Stimulated activated CD4-positive, alpha-beta T cell treated with anti-CD3 and anti-CD28 coated beads, Interleukin-12 subunit alpha, Interleukin-12 subunit beta, amount 100 ng/mL, for 24 hours (primary cell): ENCODE results near the gene ASXL2.

Source experiments
- DNase-seq, 2 experiments: peaks; one replicate each; pipeline ENCODE4 v3.0.0-alpha.2; 2020; ENCODE audit warnings: low read depth in 2 of 2

ASXL2 gene

GRCh38 chr2:25692737-25693445 is 185.4 kb downstream of the ASXL2 start:
- no peak for DNase-seq

- DNase-seq, result no peak
These were observed 186.1 kb downstream of the ASXL2 start for GRCh38 chr2:25692143-25692542.

- DNase-seq, result no peak
These were observed 188.2 kb downstream of the ASXL2 start for GRCh38 chr2:25690058-25690457.

GRCh38 chr2:25688236-25688635 is 190.1 kb downstream of the ASXL2 start:
- DNase-seq, result no peak

GRCh38 chr2:25685741-25686140 is 192.5 kb downstream of the ASXL2 start:
- no peak for DNase-seq

GRCh38 chr2:25684577-25685473 is 193.5 kb downstream of the ASXL2 start:
- DNase-seq, result no peak
